Activated CD8-positive, alpha-beta memory T cell treated with anti-CD3 and anti-CD28 coated beads for 24 hours (primary cell): ENCODE results near the gene SHISA3.
A peak's percentile ranks its signal among the peaks of the same experiment; 100 is the strongest.
"Not testable (repeated sequence)": the region's sequence is repeated elsewhere in the genome, so short reads cannot be mapped to it uniquely, and the experiment has no call there.

Experiments used
- DNase-seq: peaks from one replicate; pipeline ENCODE4 v3.0.0-alpha.2; 2020

The SHISA3 gene

GRCh38 chr4:42396752-42397634 lies at the start of gene SHISA3:
Gene SHISA3 (plus strand): TSS chr4:42397488. CDS start chr4:42398057, 569 bp downstream.
- peak; percentile 65 for DNase-seq

- no peak for DNase-seq
Observed at GRCh38 chr4:42348247-42348646, 49.0 kb upstream of the SHISA3 start.

GRCh38 chr4:42348692-42349091 lies 48.6 kb upstream of the SHISA3 start:
- no peak for DNase-seq

DNA sequence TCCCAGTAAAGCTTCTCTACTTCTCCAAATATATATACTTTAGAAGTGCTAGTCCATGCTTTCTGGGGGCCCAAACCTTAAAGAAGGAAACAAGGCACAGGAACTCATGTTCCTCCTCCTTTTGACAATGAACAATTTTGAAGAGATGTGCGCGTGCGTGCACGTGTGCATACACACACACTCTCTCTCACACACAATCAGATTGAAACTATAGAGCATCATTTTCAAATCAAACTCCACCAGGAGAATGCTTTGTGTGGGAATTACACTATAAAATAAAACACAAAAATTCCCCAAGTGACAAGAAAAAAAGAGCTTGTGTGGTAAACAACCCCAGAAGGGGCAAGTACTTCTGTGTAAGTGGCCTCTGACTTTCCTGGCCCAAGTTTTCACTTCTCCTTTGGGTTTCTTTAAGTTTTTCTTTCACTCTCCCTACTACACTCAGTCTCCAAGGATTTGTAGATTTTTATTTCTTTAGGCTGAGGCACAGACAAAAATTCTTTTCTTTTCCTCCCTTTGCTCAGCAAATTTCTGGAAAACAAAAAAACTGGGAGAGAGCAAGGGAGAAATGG lies 46.6 kb upstream of the SHISA3 start:
- no peak for DNase-seq

DNA sequence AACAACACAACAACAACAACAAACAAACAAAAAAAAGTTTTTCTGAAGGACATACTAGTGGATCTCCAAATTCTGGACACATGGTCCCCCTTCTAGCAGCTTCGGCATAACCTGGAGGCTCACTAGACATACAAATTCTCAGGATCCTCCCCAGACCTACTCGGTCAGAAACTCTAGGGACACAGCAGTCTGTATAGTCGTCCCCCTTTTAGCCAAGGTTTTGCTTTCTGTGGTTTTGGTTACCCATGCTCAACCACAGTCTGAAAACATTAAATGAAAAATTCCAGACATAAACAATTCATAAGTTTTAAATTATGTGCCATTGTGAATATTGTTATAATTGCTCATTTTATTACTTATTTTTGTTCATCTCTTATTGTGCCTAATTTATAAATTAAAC lies 45.2 kb upstream of the SHISA3 start:
- no peak for DNase-seq

- DNase-seq, result no peak
Observed at GRCh38 chr4:42357325-42357724, 40.0 kb upstream of the SHISA3 start.

- no peak for DNase-seq
Observed at GRCh38 chr4:42359711-42360110, 37.6 kb upstream of the SHISA3 start.

- no peak for DNase-seq
Observed at GRCh38 chr4:42360256-42360669, 37.0 kb upstream of the SHISA3 start.

GRCh38 chr4:42361456-42361855 lies 35.8 kb upstream of the SHISA3 start:
- DNase-seq, result no peak

DNA sequence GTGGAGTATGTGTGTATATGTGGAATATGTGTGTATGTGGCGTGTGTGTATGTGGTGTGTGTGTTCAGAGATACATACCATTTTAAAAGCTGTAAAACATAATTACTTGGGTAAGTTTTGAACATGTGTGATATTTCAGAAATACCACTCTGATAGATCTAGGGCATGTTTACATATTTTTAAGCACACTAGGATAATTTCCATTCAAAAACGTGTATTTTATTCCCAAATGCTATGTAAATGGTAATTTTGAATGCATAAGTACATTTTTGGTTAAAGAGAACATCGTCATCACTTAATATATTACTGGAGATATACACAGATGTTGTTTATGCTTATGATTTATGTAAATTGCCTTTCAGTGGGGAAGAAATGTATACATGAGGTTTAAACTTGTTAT lies 34.7 kb upstream of the SHISA3 start:
- DNase-seq, result no peak

DNA sequence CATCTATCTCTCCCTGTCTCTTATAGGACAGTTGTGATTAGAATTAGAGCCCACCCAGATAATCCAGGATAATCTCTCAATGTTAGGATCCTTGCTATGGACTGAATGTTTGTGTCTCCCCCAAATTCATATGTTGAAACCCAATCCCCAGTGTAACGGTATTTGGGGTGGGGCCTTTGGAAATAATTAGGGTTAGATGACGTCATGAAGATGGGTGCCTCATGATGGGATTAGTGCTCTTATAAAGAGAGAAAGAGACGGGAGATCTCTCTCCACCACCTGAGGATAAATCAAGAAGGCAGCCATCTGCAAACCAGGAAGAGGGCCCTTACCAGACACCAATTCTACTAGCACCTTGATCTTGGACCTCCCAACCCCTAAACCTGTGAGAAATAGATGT lies 33.7 kb upstream of the SHISA3 start:
- DNase-seq, result no peak

DNA sequence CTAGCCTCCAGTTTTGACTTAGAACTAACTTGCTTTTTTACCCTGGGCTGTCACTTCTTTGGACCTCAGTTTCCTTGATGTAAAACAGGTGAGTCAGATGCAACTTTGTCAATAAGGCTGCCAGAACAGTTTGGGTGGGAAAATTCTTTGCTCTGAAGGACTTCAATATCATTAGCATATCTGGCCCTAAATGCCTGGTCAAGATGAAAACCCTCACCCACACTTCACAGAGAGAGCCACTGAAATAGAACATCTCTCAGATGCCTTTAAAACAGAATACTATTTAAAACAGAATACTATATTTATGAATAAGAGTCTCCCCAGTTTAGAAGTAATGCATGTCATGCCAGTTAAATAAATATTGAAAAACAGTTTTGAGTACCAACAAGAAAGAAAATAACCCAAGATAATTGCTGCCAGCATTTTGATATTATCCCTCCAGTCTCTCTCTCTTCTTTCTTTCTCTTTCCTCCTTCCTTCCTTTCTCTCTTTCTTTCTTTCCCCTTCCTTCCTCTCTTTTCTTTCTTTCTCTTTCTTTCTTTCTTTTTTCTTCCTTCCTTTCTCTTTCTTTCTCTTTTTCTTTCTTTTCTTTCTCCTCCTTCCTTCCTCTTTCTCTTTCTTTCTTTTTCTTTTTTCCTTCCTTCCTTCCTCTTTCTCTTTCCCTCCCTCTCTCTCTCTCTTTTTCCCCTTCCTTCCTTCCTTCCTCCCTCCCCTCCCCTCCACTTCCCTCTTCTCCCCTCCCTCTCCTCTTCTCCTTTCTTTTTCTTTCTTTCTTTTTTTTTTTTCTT lies 32.8 kb upstream of the SHISA3 start:
- DNase-seq, result no peak

DNA sequence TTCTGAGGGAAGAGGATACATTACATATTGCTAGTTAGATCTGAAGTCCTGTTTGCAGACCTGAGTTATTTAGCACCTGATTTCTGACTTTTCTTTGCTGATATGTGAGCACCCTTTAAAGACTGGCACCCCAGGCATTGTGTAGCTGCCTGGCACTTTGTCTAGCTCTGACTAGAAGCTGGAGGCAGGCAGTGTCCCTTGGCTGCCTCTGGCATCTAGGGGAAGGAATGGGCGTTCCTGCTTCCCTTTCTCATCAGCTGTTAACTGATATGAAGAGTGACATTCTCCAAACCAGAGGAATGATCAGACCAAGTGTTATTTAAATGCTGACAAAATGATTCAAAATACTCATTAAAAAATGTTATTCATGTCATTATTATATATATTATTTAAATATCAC lies 30.3 kb upstream of the SHISA3 start:
- no peak for DNase-seq

GRCh38 chr4:42369489-42369888 lies 27.8 kb upstream of the SHISA3 start:
- no peak for DNase-seq

- DNase-seq, result no peak
Observed at GRCh38 chr4:42371305-42372252, 25.7 kb upstream of the SHISA3 start.

GRCh38 chr4:42372303-42372702 lies 25.0 kb upstream of the SHISA3 start:
- DNase-seq, result not testable (repeated sequence)

- no peak for DNase-seq
Observed at GRCh38 chr4:42377497-42377896, 19.8 kb upstream of the SHISA3 start.

- no peak for DNase-seq
Observed at GRCh38 chr4:42381666-42382065, 15.6 kb upstream of the SHISA3 start.

- DNase-seq, result no peak
Observed at GRCh38 chr4:42385516-42385915, 11.8 kb upstream of the SHISA3 start.

DNA sequence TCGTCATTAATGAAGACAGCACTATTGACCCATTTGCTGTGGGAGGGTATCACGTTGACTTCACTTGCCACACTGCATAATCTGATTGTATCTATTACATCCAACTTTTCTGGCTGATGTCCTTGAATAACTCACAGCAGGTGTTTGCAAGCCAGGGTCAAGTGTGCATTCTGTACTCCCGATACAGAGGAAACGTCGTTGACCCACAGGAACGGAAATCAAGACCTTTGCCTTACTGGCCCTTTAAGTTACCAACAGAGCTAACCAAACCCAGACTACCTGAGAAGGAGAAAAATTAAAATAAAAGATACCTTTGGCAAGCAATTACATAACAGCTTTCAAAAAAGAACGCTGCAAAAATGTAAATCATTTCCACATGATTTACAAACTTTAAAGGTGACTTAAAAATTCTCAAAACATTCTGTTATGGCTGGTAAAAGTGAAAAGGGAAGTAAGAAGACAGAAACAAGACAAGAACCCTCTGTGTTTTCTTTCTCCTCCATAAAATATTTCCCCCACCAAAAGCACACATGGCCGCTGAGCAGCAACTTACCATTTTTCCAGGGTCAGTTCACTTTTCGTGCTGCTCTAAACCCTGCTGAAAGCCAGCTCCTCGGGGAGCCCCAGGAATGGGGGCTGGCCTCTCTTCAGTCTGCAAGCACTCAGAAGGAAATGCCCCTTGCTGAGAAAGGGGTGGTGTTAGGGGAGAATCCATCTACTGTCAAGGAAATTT lies 6.5 kb upstream of the SHISA3 start:
- no peak for DNase-seq

- DNase-seq, result no peak
Observed at GRCh38 chr4:42391355-42391664, 6.0 kb upstream of the SHISA3 start.

DNA sequence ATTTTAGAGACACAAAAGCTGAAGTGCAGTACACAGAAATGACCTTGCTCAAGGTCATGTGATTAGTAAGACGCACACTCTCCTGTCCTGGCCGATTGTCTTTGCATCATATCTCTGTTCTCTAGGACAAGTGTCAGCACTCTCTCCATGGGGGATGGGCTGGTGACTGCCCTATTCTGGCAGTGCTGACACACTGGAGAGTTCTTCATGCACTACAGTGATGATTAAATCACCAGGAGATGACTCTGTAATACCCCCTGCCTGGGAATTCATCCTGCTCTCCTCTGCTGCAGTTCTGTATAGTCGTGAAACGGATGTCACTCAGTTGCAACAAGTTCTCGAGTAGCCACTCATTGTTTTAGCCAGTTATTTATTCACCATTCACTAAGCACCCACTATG lies 5.3 kb upstream of the SHISA3 start:
- no peak for DNase-seq
